Neural cell (in vitro differentiated cells): ENCODE results near the gene VWA3A.

Source experiments
- CTCF ChIP-seq: fragments of 450-650 bp; IDR thresholded peaks from 2 replicates; pipeline ENCODE4 v1.5.1; 2014; ENCODE audit warnings: antibody characterized with exemption, mild to moderate bottlenecking, moderate library complexity; ENCODE audit not compliant: poor library complexity, severe bottlenecking
- EP300 ChIP-seq: fragments of 450-650 bp; conservative IDR thresholded peaks from 2 replicates; pipeline ENCODE4 v1.6.1; 2014; ENCODE audit warnings: antibody characterized with exemption, mild to moderate bottlenecking, moderate library complexity; ENCODE audit not compliant: poor library complexity, severe bottlenecking
- EZH2 ChIP-seq: fragments of 200-600, 300-800 bp; shearing (Covaris generic), sonication (generic); IDR thresholded peaks from 2 replicates; pipeline ENCODE4 v1.6.1; 2014; ENCODE audit warnings: antibody characterized with exemption, low read length, borderline replicate concordance, mild to moderate bottlenecking; ENCODE audit not compliant: insufficient read depth, poor library complexity, severe bottlenecking
- MXI1 ChIP-seq: fragments of 450-650 bp; conservative IDR thresholded peaks from 2 replicates; pipeline ENCODE4 v1.6.1; 2014; ENCODE audit warnings: antibody characterized with exemption, mild to moderate bottlenecking; ENCODE audit not compliant: poor library complexity, severe bottlenecking
- POLR2AphosphoS5 ChIP-seq: IDR thresholded peaks from 2 replicates; pipeline ENCODE4 v1.6.1; 2012
- RAD21 ChIP-seq: fragments of 450-650 bp; conservative IDR thresholded peaks from 2 replicates; pipeline ENCODE4 v1.6.1; 2014; ENCODE audit warnings: antibody characterized with exemption, mild to moderate bottlenecking, moderate library complexity

DNA sequence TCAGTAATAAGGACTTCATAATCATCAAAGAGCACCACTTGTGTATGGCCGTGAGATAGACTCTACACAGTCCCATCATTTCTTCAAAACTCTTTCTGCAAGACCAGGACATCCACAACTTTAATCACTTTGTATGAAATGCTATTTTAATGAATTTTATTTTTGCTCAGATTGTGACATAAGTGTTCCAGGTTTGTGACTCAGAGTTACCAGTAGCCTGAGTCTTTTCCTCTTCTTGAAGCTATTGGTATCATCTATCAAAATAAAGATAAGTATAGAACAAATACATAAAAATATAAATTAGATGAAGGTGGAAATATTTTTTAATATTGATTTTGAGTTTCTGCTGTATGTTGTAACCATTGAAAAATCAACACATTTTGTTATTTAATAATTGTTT lies 16.6 kb upstream of the VWA3A start:
- TF ChIP-seq CTCF (no peak), MXI1 (no peak), EZH2 (no peak), POLR2AphosphoS5 (no peak), RAD21 (no peak), EP300 (no peak)
